ENCODE measurements around the gene LRCH3.

LRCH3 gene

DNA sequence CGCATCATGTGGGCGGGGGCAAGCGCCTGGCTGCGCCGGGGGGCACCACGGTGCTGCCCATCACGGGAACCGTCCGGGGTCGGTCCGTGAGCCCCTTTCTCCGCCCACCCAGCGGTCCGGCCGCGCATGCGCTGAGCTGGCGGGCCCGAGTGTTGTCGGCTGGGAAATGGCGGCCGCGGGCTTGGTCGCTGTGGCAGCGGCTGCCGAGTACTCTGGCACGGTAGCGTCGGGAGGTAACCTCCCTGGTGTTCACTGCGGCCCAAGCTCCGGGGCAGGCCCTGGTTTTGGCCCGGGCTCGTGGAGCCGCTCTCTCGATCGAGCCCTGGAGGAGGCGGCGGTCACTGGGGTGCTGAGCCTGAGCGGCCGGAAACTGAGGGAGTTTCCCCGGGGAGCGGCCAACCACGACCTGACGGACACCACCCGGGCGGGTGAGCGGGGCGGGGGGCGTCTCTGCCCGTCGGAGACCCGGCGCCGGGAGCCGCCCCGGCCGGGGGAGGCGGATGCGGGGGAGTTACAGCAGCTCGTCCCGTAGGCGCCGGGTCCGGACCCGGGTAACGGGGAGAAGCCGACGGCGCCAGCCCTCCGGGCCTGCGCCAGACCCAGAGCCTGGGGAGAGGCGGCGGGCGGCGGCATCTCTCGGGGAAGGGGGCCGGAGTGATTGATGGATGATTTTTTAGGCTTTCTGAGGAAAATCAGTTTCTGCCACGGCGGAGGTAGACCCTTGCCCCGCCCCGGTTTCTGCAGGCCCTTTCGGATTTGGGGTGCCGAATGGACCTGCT is at the start of gene LRCH3 (continued):
- TF ChIP-seq, protein P1, sequence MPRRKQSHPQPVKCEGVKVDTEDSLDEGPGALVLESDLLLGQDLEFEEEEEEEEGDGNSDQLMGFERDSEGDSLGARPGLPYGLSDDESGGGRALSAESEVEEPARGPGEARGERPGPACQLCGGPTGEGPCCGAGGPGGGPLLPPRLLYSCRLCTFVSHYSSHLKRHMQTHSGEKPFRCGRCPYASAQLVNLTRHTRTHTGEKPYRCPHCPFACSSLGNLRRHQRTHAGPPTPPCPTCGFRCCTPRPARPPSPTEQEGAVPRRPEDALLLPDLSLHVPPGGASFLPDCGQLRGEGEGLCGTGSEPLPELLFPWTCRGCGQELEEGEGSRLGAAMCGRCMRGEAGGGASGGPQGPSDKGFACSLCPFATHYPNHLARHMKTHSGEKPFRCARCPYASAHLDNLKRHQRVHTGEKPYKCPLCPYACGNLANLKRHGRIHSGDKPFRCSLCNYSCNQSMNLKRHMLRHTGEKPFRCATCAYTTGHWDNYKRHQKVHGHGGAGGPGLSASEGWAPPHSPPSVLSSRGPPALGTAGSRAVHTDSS (tag by site-specific recombination; IDR thresholded peaks at IDR 0.05) = no peak
- TF ChIP-seq ZIC2 (tag by site-specific recombination; IDR thresholded peaks at IDR 0.05) = peak; percentile 57; the same call in 1 of the 2 replicates
- no peak for TF ChIP-seq ZNF292 (tag by site-specific recombination; IDR thresholded peaks at IDR 0.05; ENCODE audit: borderline replicate concordance, low read depth)
- TF ChIP-seq, protein P2, sequence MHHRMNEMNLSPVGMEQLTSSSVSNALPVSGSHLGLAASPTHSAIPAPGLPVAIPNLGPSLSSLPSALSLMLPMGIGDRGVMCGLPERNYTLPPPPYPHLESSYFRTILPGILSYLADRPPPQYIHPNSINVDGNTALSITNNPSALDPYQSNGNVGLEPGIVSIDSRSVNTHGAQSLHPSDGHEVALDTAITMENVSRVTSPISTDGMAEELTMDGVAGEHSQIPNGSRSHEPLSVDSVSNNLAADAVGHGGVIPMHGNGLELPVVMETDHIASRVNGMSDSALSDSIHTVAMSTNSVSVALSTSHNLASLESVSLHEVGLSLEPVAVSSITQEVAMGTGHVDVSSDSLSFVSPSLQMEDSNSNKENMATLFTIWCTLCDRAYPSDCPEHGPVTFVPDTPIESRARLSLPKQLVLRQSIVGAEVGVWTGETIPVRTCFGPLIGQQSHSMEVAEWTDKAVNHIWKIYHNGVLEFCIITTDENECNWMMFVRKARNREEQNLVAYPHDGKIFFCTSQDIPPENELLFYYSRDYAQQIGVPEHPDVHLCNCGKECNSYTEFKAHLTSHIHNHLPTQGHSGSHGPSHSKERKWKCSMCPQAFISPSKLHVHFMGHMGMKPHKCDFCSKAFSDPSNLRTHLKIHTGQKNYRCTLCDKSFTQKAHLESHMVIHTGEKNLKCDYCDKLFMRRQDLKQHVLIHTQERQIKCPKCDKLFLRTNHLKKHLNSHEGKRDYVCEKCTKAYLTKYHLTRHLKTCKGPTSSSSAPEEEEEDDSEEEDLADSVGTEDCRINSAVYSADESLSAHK (tag by site-specific recombination; IDR thresholded peaks at IDR 0.05) = no peak
- TF ChIP-seq, protein P3, sequence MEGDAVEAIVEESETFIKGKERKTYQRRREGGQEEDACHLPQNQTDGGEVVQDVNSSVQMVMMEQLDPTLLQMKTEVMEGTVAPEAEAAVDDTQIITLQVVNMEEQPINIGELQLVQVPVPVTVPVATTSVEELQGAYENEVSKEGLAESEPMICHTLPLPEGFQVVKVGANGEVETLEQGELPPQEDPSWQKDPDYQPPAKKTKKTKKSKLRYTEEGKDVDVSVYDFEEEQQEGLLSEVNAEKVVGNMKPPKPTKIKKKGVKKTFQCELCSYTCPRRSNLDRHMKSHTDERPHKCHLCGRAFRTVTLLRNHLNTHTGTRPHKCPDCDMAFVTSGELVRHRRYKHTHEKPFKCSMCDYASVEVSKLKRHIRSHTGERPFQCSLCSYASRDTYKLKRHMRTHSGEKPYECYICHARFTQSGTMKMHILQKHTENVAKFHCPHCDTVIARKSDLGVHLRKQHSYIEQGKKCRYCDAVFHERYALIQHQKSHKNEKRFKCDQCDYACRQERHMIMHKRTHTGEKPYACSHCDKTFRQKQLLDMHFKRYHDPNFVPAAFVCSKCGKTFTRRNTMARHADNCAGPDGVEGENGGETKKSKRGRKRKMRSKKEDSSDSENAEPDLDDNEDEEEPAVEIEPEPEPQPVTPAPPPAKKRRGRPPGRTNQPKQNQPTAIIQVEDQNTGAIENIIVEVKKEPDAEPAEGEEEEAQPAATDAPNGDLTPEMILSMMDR (tag by site-specific recombination; IDR thresholded peaks at IDR 0.05) = no peak
- TF ChIP-seq ZNF558 (tag by site-specific recombination; IDR thresholded peaks at IDR 0.05) = no peak
- no peak for TF ChIP-seq ZNF585B (tag by site-specific recombination; IDR thresholded peaks at IDR 0.05)
- TF ChIP-seq, protein P4, sequence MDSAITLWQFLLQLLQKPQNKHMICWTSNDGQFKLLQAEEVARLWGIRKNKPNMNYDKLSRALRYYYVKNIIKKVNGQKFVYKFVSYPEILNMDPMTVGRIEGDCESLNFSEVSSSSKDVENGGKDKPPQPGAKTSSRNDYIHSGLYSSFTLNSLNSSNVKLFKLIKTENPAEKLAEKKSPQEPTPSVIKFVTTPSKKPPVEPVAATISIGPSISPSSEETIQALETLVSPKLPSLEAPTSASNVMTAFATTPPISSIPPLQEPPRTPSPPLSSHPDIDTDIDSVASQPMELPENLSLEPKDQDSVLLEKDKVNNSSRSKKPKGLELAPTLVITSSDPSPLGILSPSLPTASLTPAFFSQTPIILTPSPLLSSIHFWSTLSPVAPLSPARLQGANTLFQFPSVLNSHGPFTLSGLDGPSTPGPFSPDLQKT (IDR thresholded peaks at IDR 0.05; ENCODE audit: borderline replicate concordance, low read depth, low read length) = no peak
- no peak for TF ChIP-seq SETDB1 (IDR thresholded peaks at IDR 0.05; ENCODE audit: insufficient read length, low read length)
- TF ChIP-seq, protein P5, sequence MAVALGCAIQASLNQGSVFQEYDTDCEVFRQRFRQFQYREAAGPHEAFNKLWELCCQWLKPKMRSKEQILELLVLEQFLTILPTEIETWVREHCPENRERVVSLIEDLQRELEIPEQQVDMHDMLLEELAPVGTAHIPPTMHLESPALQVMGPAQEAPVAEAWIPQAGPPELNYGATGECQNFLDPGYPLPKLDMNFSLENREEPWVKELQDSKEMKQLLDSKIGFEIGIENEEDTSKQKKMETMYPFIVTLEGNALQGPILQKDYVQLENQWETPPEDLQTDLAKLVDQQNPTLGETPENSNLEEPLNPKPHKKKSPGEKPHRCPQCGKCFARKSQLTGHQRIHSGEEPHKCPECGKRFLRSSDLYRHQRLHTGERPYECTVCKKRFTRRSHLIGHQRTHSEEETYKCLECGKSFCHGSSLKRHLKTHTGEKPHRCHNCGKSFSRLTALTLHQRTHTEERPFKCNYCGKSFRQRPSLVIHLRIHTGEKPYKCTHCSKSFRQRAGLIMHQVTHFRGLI (tag by site-specific recombination; IDR thresholded peaks at IDR 0.05) = peak; percentile 95
- no peak for TF ChIP-seq ZNF416 (tag by site-specific recombination; IDR thresholded peaks at IDR 0.05)
- TF ChIP-seq YY1 (tag by site-specific recombination; IDR thresholded peaks at IDR 0.05) = peak; percentile 93
- no peak for TF ChIP-seq MZF1 (tag by site-specific recombination; IDR thresholded peaks at IDR 0.05; ENCODE audit: borderline replicate concordance)
- TF ChIP-seq, protein P6, sequence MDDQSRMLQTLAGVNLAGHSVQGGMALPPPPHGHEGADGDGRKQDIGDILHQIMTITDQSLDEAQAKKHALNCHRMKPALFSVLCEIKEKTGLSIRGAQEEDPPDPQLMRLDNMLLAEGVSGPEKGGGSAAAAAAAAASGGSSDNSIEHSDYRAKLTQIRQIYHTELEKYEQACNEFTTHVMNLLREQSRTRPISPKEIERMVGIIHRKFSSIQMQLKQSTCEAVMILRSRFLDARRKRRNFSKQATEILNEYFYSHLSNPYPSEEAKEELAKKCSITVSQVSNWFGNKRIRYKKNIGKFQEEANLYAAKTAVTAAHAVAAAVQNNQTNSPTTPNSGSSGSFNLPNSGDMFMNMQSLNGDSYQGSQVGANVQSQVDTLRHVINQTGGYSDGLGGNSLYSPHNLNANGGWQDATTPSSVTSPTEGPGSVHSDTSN (CRISPR knock-in tag; IDR thresholded peaks at IDR 0.05) = 0 out of 2 replicates have a peak, but pooled peaks have one; percentile 67
- peak; percentile 66 for TF ChIP-seq SP3 (tag by site-specific recombination; IDR thresholded peaks at IDR 0.05)
- TF ChIP-seq, protein P7, sequence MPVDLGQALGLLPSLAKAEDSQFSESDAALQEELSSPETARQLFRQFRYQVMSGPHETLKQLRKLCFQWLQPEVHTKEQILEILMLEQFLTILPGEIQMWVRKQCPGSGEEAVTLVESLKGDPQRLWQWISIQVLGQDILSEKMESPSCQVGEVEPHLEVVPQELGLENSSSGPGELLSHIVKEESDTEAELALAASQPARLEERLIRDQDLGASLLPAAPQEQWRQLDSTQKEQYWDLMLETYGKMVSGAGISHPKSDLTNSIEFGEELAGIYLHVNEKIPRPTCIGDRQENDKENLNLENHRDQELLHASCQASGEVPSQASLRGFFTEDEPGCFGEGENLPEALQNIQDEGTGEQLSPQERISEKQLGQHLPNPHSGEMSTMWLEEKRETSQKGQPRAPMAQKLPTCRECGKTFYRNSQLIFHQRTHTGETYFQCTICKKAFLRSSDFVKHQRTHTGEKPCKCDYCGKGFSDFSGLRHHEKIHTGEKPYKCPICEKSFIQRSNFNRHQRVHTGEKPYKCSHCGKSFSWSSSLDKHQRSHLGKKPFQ (tag by site-specific recombination; IDR thresholded peaks at IDR 0.05) = 0 out of 2 replicates have a peak, but pooled peaks have one; percentile 22
- TF ChIP-seq ZNF670 (tag by site-specific recombination; IDR thresholded peaks at IDR 0.05; ENCODE audit: low read depth) = no peak
- peak; percentile 54; the same call in 1 of the 2 replicates for TF ChIP-seq KLF9 (tag by site-specific recombination; IDR thresholded peaks at IDR 0.05; ENCODE audit: low read depth)
- TF ChIP-seq ZNF138 (tag by site-specific recombination; IDR thresholded peaks at IDR 0.05; ENCODE audit: borderline replicate concordance) = no peak

Data from HEK293 (cell line).